GM12801 (cell line): Measurements from ENCODE around the gene SOX10.

Experiments
- CTCF ChIP-seq: IDR thresholded peaks from one replicate; pipeline ENCODE4 v1.5.1; 2011; ENCODE audit warnings: control low read depth; ENCODE audit not compliant: insufficient read length; ENCODE audit errors: extremely low read depth

Gene SOX10

GRCh38 chr22:38029370-38029769 is 45.0 kb upstream of the SOX10 start:
- TF ChIP-seq CTCF: no peak

- TF ChIP-seq CTCF: no peak
Observed at GRCh38 chr22:38028344-38029130, 44.2 kb upstream of the SOX10 start.

GRCh38 chr22:38027487-38027886 is 43.1 kb upstream of the SOX10 start:
- no peak for TF ChIP-seq CTCF

GRCh38 chr22:38026130-38027111 is 42.1 kb upstream of the SOX10 start:
- TF ChIP-seq CTCF: no peak

- TF ChIP-seq CTCF: no peak
Observed at GRCh38 chr22:38025514-38025913, 41.2 kb upstream of the SOX10 start.

GRCh38 chr22:38023045-38023444 is 38.7 kb upstream of the SOX10 start:
- TF ChIP-seq CTCF: no peak

GRCh38 chr22:38021206-38021605 is 36.9 kb upstream of the SOX10 start:
- no peak for TF ChIP-seq CTCF
